Ishikawa (cell line): Measurements from ENCODE around the gene USP2.
A peak's percentile ranks its signal among the peaks of the same experiment; 100 is the strongest.

Experiments
- CEBPB ChIP-seq: IDR thresholded peaks from 2 replicates; pipeline ENCODE4 v1.6.1; 2012
- CREB1 ChIP-seq: IDR thresholded peaks from 2 replicates; pipeline ENCODE4 v1.6.1; 2012; ENCODE audit warnings: low read depth
- EGR1 ChIP-seq: IDR thresholded peaks from 2 replicates; pipeline ENCODE4 v1.6.1; 2012
- EP300 ChIP-seq: IDR thresholded peaks from 2 replicates; pipeline ENCODE4 v1.6.1; 2012; ENCODE audit warnings: borderline replicate concordance
- NFIC ChIP-seq: IDR thresholded peaks from 2 replicates; pipeline ENCODE4 v1.6.1; 2012
- RAD21 ChIP-seq: IDR thresholded peaks from 2 replicates; pipeline ENCODE4 v1.6.1; 2012; ENCODE audit warnings: low read depth
- TAF1 ChIP-seq: IDR thresholded peaks from 2 replicates; pipeline ENCODE4 v1.6.1; 2012; ENCODE audit warnings: low read depth, mild to moderate bottlenecking
- TCF12 ChIP-seq: IDR thresholded peaks from 2 replicates; pipeline ENCODE4 v1.6.1; 2012; ENCODE audit warnings: low read depth
- TEAD4 ChIP-seq: IDR thresholded peaks from 2 replicates; pipeline ENCODE4 v1.6.1; 2012
- USF1 ChIP-seq: IDR thresholded peaks from 2 replicates; pipeline ENCODE4 v1.6.1; 2012
- YY1 ChIP-seq: IDR thresholded peaks from 2 replicates; pipeline ENCODE4 v1.6.1; 2012; ENCODE audit warnings: low read depth
- ZBTB7A ChIP-seq: IDR thresholded peaks from 2 replicates; pipeline ENCODE4 v1.6.1; 2012; ENCODE audit warnings: low read depth
- TF ChIP-seq, protein P1 (sequence below): IDR thresholded peaks from 2 replicates; pipeline ENCODE4 v1.6.1; 2012; ENCODE audit warnings: low read depth, mild to moderate bottlenecking
- TF ChIP-seq, protein P2 (sequence below): IDR thresholded peaks from 2 replicates; pipeline ENCODE4 v1.6.1; 2012

DNA sequence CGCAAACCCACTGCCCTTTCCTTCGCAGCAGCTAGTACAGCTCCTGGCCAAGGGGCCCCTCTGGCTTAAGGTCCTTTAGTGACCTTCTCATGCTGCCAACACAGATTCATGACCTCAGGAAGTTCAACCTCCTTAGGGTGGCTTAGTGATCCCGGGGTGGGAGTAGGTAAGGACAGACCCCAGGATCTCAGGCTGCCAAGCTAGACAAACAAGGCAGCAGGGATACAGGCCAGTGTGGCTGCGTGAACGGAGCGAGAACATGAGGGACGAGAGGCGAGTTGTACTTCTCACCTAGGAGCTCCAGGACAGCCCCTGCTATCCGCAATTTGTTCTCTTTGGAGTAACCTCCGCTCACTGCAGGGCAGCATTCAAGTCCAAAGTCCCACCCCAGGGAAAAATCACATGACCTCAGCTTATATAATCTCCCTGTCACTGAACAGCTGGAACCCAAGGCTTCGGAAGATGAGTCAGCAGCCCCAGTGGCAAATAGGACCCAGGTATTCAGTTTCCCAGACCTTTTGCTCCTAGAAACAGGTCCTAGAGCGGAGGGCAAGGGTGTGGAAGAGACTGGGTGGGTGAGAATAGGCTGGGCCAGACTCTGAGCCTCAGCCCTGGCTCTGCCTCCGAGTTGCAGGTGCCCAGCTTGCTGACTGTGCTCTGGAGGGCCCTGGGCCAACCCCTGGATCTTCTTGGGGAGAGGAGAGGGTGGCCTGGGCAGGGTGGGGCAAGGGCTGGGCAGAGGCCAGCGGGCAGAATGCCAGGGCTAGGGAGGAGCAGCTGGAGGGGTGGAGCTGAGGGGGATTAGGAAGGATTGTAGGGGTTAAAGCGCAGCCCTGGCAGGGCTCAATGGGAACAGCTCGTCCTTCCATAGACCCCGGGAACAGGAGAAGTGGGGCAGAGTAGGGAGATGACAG, 13.1 kb downstream of the USP2 start:
- TF ChIP-seq EP300 (no peak), CREB1 (no peak), CEBPB (no peak), RAD21 (no peak), TEAD4 (no peak), YY1 (no peak), USF1 (peak; percentile 84), TAF1 (no peak), NFIC (peak; percentile 88), TCF12 (no peak), ZBTB7A (no peak), EGR1 (no peak)
- TF ChIP-seq, protein P1, sequence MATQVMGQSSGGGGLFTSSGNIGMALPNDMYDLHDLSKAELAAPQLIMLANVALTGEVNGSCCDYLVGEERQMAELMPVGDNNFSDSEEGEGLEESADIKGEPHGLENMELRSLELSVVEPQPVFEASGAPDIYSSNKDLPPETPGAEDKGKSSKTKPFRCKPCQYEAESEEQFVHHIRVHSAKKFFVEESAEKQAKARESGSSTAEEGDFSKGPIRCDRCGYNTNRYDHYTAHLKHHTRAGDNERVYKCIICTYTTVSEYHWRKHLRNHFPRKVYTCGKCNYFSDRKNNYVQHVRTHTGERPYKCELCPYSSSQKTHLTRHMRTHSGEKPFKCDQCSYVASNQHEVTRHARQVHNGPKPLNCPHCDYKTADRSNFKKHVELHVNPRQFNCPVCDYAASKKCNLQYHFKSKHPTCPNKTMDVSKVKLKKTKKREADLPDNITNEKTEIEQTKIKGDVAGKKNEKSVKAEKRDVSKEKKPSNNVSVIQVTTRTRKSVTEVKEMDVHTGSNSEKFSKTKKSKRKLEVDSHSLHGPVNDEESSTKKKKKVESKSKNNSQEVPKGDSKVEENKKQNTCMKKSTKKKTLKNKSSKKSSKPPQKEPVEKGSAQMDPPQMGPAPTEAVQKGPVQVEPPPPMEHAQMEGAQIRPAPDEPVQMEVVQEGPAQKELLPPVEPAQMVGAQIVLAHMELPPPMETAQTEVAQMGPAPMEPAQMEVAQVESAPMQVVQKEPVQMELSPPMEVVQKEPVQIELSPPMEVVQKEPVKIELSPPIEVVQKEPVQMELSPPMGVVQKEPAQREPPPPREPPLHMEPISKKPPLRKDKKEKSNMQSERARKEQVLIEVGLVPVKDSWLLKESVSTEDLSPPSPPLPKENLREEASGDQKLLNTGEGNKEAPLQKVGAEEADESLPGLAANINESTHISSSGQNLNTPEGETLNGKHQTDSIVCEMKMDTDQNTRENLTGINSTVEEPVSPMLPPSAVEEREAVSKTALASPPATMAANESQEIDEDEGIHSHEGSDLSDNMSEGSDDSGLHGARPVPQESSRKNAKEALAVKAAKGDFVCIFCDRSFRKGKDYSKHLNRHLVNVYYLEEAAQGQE, result no peak
- TF ChIP-seq, protein P2, sequence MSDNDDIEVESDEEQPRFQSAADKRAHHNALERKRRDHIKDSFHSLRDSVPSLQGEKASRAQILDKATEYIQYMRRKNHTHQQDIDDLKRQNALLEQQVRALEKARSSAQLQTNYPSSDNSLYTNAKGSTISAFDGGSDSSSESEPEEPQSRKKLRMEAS, result no peak
